Smooth muscle cell (in vitro differentiated cells): ENCODE data around the gene ZBTB16. TPM values are rescaled to one million over a fixed set of nuclear protein-coding genes. Genes with fewer than 3 reads are reported as not detected.
A peak's percentile ranks its signal among the peaks of the same experiment; 100 is the strongest.

Experiments used
- DNase-seq: peaks from one replicate; lab custom pipeline; 2025; ENCODE audit not compliant: unreplicated experiment; lab: John Stamatoyannopoulos, UW
- H2AFZ ChIP-seq: fragments of 200-600 bp; sonication (generic); 2 replicates; pipeline ENCODE4 v1.6.0; 2016; ENCODE audit warnings: antibody characterized with exemption, low read depth, mild to moderate bottlenecking
- H3F3A ChIP-seq: fragments of 200-600 bp; sonication (generic); 2 replicates; pipeline ENCODE4 v1.6.0; 2017; ENCODE audit warnings: antibody characterized with exemption, low read depth
- H3K27ac ChIP-seq: fragments of 200-600 bp; sonication (generic); 2 replicates; pipeline ENCODE4 v1.5.1; 2016; ENCODE audit warnings: low read depth, mild to moderate bottlenecking
- H3K27me3 ChIP-seq: fragments of 200-600 bp; sonication (generic); 2 replicates; pipeline ENCODE4 v1.6.1; 2016; ENCODE audit warnings: low read depth, mild to moderate bottlenecking
- H3K36me3 ChIP-seq: fragments of 200-600 bp; sonication (generic); 2 replicates; pipeline ENCODE4 v1.5.1; 2016; ENCODE audit warnings: low read depth
- H3K4me1 ChIP-seq: fragments of 200-600 bp; sonication (generic); 2 replicates; pipeline ENCODE4 v1.5.1; 2016; ENCODE audit warnings: low read depth
- H3K4me2 ChIP-seq: fragments of 200-600 bp; sonication (generic); 2 replicates; pipeline ENCODE4 v1.6.0; 2016; ENCODE audit warnings: mild to moderate bottlenecking
- H3K4me3 ChIP-seq: fragments of 200-600 bp; sonication (generic); 2 replicates; pipeline ENCODE4 v1.5.1; 2016; ENCODE audit warnings: mild to moderate bottlenecking
- H3K79me2 ChIP-seq: fragments of 200-600 bp; sonication (generic); 2 replicates; pipeline ENCODE4 v1.6.0; 2016; ENCODE audit warnings: low read depth, mild to moderate bottlenecking
- H3K9ac ChIP-seq: fragments of 200-600 bp; sonication (generic); 2 replicates; pipeline ENCODE4 v1.6.0; 2016; ENCODE audit warnings: low read depth
- H3K9me3 ChIP-seq: fragments of 200-600 bp; sonication (generic); replicated peaks from 2 replicates; pipeline ENCODE4 v1.5.1; 2016; ENCODE audit warnings: low read depth
- H4K20me1 ChIP-seq: fragments of 200-600 bp; sonication (generic); 2 replicates; pipeline ENCODE4 v1.6.0; 2016; ENCODE audit warnings: low read depth
- CTCF ChIP-seq: fragments of 200-600 bp; sonication (generic); IDR thresholded peaks from 2 replicates; pipeline ENCODE4 v1.5.1; 2017; ENCODE audit warnings: borderline replicate concordance, mild to moderate bottlenecking, antibody characterized with exemption; ENCODE audit not compliant: insufficient read depth, poor library complexity, severe bottlenecking
- WGBS: methylation state at CpG from one replicate; pipeline ENCODE4 v1.1.7; 2016; ENCODE audit warnings: low lambda C conversion rate; 5-methylcytosine and 5-hydroxymethylcytosine counted together
- polyA plus RNA-seq: library from polyadenylated mRNA; unstranded; fragments of >200 nt; fragmentation: Nextera tagmentation; extraction: Ambion mirVana; gene quantifications from 2 replicates; pipeline ENCODE4 v1.2.1, GENCODE V29; 2016
- total RNA-seq: library from RNA; depleted of rRNA; stranded (reverse); fragments of >200 nt; gene quantifications from 2 replicates; pipeline ENCODE4 v1.2.3, GENCODE V29; 2014

ZBTB16 gene
- total and polyA plus RNA-seq, 2 experiments from 2014 or later = not detected

GRCh38 chr11:114074546-114075343 lies 15.2 kb downstream of the ZBTB16 start:
- 91% methylated on average over 21 of the region's 21 CpGs for WGBS
- Histone ChIP-seq H3F3A (peaks cover 4% of the 10 kb centered on the region), H3K9me3 (no peaks in the 10 kb centered on the region), H3K36me3 (no peaks in the 10 kb centered on the region), H3K4me1 (peaks cover 41% of the 10 kb centered on the region), H3K4me2 (no peak overlapping the region), H4K20me1 (no peaks in the 10 kb centered on the region), H3K9ac (no peak overlapping the region), H3K27ac (no peak overlapping the region), H2AFZ (no peak overlapping the region), H3K4me3 (no peak overlapping the region), H3K27me3 (peaks cover 35% of the 10 kb centered on the region), H3K79me2 (no peaks in the 10 kb centered on the region)
- no peak for TF ChIP-seq CTCF
- no peak for DNase-seq

DNA sequence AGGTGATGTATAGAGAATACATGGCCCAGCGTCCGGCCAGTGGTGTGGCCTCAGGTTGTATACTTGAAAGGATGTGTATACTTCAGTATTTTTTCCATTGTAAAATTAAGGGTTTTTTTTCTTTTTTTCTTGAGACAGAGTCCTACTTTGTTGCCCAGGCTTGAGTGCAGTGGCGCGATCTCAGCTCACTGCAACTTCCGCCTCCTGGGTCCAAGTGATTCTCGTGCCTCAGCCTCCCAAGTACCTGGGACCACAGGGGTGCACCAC lies 15.8 kb downstream of the ZBTB16 start:
- Histone ChIP-seq H3K4me3 (no peak overlapping the region), H3F3A (peaks cover 8% of the 10 kb centered on the region), H3K4me2 (no peak overlapping the region), H3K9me3 (no peaks in the 10 kb centered on the region), H3K4me1 (peaks cover 47% of the 10 kb centered on the region), H3K9ac (no peak overlapping the region), H4K20me1 (no peaks in the 10 kb centered on the region), H3K27me3 (peaks cover 35% of the 10 kb centered on the region), H2AFZ (no peak overlapping the region), H3K79me2 (no peaks in the 10 kb centered on the region), H3K36me3 (no peaks in the 10 kb centered on the region), H3K27ac (no peak overlapping the region)
- no peak for DNase-seq
- TF ChIP-seq CTCF = no peak
- WGBS = 98% methylated on average over 6 of the region's 6 CpGs

DNA sequence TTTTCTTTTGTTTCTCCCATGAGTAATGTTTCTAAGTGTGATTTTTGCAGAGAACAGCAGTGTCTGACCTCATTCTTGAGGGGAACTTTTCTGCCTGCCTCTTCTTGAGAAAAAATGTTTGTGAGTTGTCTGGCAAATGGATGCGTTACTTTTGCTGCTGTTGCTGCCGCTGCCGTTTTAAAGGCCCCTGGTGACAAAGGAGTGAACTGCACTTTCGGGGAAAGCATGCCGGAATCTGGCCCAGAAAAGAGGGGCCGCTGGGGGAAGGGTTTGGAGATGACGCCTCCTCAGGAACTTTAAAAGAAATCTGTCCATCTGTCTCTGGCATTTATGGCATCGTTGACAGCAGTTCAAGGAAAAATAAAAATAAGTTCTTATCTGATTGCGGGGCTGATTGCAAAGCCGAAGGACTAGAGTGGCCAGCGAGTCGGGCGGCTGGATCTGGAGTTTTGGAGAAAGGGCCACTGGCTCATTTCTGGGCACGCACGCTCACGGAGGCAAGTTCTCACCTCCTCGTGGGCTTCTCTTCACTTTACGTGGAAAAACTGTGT lies 16.5 kb downstream of the ZBTB16 start:
- H3K4me1 ChIP-seq = peaks cover 47% of the 10 kb centered on the region
- H3K4me3 ChIP-seq = no peak overlapping the region
- no peaks in the 10 kb centered on the region for H3K36me3 ChIP-seq
- peaks cover 31% of the 10 kb centered on the region for H3K27me3 ChIP-seq
- no peak overlapping the region for H3K9ac ChIP-seq
- H4K20me1 ChIP-seq = no peaks in the 10 kb centered on the region
- no peak overlapping the region for H3K27ac ChIP-seq
- H3F3A ChIP-seq = peaks cover 8% of the 10 kb centered on the region
- no peak overlapping the region for H2AFZ ChIP-seq
- peak overlapping the region; percentile 81 for H3K4me2 ChIP-seq
- WGBS = 18% methylated on average over 18 of the region's 18 CpGs
- no peaks in the 10 kb centered on the region for H3K79me2 ChIP-seq
- DNase-seq = no peak
- no peaks in the 10 kb centered on the region for H3K9me3 ChIP-seq
- TF ChIP-seq CTCF = peak; percentile 61

DNA sequence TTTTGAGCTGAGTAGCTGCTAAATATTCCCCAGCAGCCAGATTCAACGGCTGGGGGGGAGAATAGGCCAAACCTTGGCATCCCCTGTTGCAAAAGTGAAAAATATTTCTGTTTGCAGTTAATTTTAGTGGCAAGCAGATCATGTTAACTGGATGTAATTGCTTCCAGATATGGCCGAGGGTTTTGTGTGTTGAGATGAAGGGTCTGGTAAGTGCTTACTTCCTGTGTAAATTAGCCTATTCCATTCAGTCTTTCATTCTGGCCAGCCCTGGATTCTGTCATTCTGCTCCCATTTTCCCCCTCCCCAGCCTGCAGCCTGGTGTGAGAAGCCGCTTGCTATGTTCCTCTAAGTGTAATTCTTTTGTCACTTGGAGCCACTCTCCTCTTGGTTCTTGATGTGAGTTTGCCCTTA lies 17.4 kb downstream of the ZBTB16 start:
- no peak overlapping the region for H2AFZ ChIP-seq
- no peak for TF ChIP-seq CTCF
- H3K9me3 ChIP-seq = no peaks in the 10 kb centered on the region
- WGBS = 19% methylated on average over 3 of the region's 3 CpGs
- H3K4me2 ChIP-seq = no peak overlapping the region
- H3K4me3 ChIP-seq = no peak overlapping the region
- H4K20me1 ChIP-seq = no peaks in the 10 kb centered on the region
- H3K27ac ChIP-seq = no peak overlapping the region
- H3K9ac ChIP-seq = no peak overlapping the region
- H3K27me3 ChIP-seq = peaks cover 27% of the 10 kb centered on the region
- no peaks in the 10 kb centered on the region for H3K79me2 ChIP-seq
- H3K36me3 ChIP-seq = no peaks in the 10 kb centered on the region
- H3F3A ChIP-seq = peaks cover 8% of the 10 kb centered on the region
- DNase-seq = no peak
- H3K4me1 ChIP-seq = peaks cover 47% of the 10 kb centered on the region
